Measurements from ENCODE around the gene STEAP3.

STEAP3 gene

GRCh38 chr2:119308793-119309330 is 85.2 kb downstream of the STEAP3 start:
- Mint-ChIP-seq H3K4me1 (ENCODE audit: low read depth) (no peaks in the 10 kb centered on the region), H3K4me3 (no peak overlapping the region), H3K36me3 (ENCODE audit: low read depth) (no peaks in the 10 kb centered on the region)

DNA sequence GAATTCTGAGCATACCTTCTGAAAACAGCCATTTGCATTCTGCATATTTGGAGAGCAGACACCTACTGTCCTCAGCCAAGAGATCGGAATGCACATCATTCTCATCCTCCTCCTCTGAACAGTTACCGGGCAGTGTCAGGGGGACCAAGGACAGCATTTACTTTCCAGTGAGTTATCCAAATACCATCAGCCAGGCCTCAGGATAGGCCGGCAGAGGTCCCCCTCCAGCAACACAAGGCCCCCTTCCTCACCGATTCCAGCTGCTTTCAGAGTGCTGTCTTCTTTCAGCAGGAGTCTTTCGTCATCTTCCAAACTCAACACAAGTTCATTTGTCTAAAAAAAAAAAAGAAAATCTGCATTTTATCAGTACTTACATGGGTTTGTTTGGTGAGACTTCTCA is 87.7 kb downstream of the STEAP3 start:
- H3K27ac Mint-ChIP-seq: no peak overlapping the region
- H3K27me3 Mint-ChIP-seq (ENCODE audit: low read depth): no peaks in the 10 kb centered on the region
- H3K9me3 Mint-ChIP-seq: no peaks in the 10 kb centered on the region
- H3K4me1 Mint-ChIP-seq (ENCODE audit: low read depth): no peaks in the 10 kb centered on the region
- H3K36me3 Mint-ChIP-seq (ENCODE audit: low read depth): no peaks in the 10 kb centered on the region
- no peak overlapping the region for H3K4me3 Mint-ChIP-seq

More at GRCh38 chr2:119308793-119309330, 85.2 kb downstream of the STEAP3 start:
- Mint-ChIP-seq H3K9me3 (no peaks in the 10 kb centered on the region), H3K27ac (no peak overlapping the region), H3K27me3 (ENCODE audit: low read depth) (no peaks in the 10 kb centered on the region)

DNA sequence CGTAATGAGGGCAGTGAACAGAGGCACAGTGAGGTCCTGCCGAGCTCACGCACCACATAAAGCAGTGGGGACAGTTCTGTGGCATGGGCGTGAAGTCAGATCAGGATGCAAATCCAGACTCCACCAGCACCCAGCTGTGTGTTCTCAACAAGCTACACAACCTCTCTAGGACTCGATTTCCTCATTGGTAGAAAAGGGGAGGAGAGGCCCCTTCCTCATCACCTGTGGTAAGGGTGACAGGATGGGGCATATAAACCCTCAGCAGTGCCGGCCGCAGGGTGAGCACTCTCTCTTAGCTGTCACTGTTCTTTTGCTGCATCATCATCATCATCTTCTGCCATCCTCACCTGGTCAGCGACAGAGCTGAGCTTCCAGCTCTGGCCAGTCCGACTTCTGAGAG is 88.2 kb downstream of the STEAP3 start:
- Mint-ChIP-seq H3K9me3 (no peaks in the 10 kb centered on the region), H3K4me3 (no peak overlapping the region), H3K27me3 (ENCODE audit: low read depth) (no peaks in the 10 kb centered on the region), H3K27ac (no peak overlapping the region), H3K36me3 (ENCODE audit: low read depth) (no peaks in the 10 kb centered on the region), H3K4me1 (ENCODE audit: low read depth) (no peaks in the 10 kb centered on the region)
